HG03064 (cell line): ENCODE measurements around the gene IL1RN.

Source experiments
- ATAC-seq: cut with Tn5 transposase; IDR thresholded peaks from one replicate; pipeline ENCODE4 v1.9.1; 2021; ENCODE audit warnings: low read depth; ENCODE audit not compliant: unreplicated experiment

Gene IL1RN

GRCh38 chr2:113124984-113125855 is 2.2 kb upstream of the IL1RN start:
- no peak for ATAC-seq

DNA sequence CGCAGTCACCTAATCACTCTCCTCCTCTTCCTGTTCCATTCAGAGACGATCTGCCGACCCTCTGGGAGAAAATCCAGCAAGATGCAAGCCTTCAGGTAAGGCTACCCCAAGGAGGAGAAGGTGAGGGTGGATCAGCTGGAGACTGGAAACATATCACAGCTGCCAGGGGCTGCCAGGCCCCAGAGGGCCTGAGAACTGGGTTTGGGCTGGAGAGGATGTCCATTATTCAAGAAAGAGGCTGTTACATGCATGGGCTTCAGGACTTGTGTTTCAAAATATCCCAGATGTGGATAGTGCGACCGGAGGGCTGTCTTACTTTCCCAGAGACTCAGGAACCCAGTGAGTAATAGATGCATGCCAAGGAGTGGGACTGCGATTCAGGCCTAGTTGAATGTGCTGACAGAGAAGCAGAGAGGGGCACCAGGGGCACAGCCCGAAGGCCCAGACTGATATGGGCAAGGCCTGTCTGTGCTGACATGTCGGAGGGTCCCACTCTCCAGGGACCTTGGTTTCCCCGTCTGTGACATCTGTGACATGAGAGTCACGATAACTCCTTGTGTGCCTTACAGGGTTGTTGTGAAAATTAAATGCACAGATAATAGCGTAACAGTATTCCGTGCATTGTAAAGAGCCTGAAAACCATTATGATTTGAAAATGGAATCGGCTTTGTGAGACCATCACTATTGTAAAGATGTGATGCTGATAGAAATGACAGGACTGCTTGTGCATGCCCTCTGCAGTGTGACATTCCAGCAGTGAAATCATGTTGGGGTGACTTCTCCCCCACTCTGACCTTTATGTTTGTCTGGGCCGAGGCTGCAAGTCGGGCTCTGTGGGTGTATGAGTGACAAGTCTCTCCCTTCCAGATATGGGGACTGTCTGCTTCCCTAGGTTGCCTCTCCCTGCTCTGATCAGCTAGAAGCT is 510 bp downstream of the IL1RN start:
- no peak for ATAC-seq

DNA sequence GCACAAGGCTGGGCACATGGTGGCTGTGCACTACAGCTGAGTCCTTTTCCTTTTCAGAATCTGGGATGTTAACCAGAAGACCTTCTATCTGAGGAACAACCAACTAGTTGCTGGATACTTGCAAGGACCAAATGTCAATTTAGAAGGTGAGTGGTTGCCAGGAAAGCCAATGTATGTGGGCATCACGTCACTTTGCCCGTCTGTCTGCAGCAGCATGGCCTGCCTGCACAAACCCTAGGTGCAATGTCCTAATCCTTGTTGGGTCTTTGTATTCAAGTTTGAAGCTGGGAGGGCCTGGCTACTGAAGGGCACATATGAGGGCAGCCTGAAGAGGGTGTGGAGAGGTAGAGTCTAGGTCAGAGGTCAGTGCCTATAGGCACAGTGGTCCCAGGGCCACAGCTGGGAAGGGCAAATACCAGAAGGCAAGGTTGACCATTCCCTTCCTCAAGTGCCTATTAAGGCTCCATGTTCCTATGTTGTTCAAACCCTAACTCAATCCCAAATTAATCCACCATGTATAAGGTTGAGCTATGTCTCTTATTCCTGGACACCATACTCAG is 2.2 kb downstream of the IL1RN start:
- ATAC-seq: no peak

DNA sequence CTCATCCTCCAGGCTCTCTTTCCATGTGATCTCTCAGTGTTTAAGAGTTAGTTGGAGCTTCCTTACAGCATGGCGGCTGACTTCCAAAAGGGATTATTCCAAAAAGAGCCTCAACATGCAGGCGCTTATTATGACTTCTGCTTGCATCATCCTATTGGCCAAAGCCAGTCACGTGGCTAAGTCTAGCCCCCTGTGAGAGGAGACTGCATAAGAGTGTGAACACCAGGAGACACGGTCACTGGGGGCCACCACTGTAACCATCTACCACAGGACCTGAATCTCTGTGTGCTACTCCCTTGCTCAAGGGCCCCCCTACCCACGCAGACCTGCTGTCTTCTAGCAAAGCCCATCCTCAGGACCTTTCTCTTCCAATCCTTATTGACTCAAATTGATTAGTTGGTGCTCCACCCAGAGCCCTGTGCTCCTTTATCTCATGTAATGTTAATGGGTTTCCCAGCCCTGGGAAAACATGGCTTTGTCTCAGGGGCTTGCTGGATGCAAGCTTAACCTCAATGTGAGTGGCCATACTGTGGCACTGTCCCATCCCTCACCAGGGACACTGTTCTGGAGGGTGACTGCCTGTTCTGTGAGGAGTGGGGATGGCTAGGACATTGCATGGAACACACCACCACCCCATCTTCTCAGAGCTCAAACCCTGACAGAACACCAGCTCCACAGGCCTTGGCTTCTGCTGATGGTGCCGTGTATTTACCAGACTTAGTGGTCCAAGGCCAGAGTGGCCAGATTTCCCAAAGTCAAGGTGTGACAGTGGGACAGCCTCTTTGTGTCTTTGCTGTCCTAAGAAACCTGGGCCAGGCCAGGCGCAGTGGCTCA is 4.2 kb downstream of the IL1RN start:
- no peak for ATAC-seq

GRCh38 chr2:113132414-113133021 is 5.1 kb downstream of the IL1RN start:
- no peak for ATAC-seq

GRCh38 chr2:113133704-113134598 is 6.6 kb downstream of the IL1RN start:
- no peak for ATAC-seq

DNA sequence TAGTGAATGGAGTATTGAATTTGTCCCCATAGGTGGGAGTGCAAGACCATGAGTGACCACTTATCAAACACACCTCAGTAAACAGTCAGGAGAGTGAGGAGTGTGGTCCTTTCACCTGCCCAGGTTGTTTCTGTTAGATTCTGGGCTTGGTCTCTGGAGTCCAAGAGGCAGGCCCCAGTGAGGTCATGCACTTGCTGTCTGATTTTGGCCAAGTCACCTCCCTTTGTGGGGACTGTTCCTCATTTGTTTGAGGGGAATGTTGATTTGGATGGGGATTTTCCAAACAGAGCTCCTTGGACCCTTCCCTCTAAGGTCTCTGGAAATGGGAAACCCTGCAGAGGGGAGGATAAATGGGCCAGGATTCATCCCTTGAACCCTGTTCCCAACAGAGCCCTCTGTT is 7.3 kb downstream of the IL1RN start:
- ATAC-seq: no peak

DNA sequence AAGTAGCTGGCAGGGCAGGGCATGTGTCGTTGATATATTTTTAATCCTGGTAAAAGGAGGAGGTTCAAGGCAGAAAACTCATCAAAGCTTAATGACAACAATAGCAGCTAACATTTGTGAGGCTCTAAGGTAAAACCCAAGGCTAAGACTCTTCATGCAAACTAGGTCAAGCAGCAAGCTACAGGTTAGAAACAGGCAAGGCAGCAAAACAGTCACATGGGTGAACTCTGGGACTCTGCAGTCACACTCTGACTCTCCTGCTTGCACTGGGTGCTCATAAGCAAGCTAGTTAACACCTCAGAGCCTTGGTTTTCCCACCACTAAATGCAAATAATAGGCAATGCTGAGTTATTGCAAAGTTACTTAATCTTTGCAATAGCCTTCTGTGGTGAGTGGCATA is 7.9 kb downstream of the IL1RN start:
- ATAC-seq: no peak

- no peak for ATAC-seq
Observed at GRCh38 chr2:113136828-113137775, 9.7 kb downstream of the IL1RN start.

DNA sequence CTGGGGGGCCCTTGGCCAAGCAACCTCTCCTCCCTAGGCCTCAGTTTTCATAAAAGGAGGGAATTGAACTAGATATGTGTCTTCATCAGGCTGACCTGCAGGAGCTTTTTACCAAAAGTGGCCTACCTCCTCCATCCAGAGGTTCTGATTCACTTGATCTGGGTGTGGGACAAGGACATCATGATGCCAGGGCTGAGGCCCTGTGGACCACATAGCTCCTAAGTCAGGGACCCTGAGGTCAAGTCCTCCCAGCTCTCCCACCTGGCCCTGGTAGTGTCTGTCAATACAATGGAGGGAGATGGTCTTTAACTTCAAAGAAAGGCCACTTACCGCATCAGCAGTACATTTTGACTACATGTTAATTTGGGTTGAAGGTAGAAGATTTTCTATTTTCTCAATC is 10.4 kb downstream of the IL1RN start:
- no peak for ATAC-seq

DNA sequence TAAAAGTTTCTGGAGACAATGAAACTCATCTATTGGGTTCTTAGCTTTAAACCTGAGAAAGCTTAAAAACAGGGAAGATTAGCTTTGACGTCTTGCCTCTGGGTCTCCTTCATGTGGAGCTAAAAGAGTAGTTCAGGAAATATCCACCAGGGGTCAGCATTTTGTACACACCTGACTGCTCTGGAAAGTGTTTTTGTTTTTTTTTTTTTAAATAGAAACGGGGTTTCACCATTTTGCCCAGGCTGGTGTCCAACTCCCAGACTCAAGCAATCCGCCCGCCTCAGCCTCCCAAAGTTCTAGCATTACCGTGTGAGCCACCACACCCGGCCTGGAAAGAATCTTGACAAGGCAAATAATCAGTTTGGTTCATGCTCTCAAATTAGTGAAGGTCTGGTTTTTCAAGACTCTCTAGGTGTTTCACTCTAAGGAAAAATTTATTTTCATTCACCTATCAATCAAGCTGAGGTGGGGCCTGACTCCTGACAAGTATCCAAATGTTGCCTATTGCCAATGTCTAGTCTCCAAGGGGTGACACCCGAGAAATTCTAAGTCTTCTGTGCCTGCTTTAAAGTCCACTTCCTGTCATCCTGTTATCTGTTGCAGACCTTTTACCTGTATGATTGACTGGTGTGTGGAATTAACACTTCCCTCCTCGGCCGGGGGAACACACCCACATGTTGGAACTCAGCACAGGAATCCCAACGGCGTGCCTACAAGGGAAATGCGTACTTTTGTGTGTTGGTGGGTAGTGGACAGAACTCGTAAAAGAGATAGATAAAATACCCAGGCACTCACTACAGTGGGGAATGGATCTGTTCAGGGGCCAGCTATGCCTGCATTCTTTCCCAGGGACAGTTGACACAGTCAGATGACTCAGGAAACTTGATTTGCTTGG is 11.3 kb downstream of the IL1RN start:
- ATAC-seq: no peak

DNA sequence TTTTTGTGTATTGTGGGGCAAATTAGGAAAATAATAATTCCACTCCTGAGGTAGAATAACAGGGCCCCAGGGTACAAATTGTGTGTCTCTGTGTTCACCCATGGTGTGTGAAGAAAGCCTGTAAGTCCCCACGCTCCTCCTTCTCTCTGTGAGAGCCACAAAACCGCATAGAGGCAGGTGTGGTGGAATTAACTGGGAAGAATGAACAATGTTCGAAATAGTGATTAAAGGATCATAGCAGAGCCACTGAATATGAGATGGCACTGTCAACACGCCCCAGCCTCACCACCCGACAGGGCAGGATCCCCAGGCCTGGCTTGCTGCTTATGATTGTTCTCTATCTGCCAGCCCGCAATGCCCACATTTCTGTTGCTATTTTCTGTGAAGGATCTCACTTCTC is 14.1 kb downstream of the IL1RN start:
- ATAC-seq: no peak

GRCh38 chr2:113142290-113142689 is 14.9 kb downstream of the IL1RN start:
- no peak for ATAC-seq

- ATAC-seq: no peak
Observed at GRCh38 chr2:113144259-113144658, 16.9 kb downstream of the IL1RN start.

- no peak for ATAC-seq
Observed at GRCh38 chr2:113148606-113149552, 21.5 kb downstream of the IL1RN start.
